Endometrial microvascular endothelial cells (primary cell): Measurements from ENCODE around the gene TSHR. TPM values are rescaled to one million over a fixed set of nuclear protein-coding genes. Genes with fewer than 3 reads are reported as not detected.

Experiments used
- total RNA-seq: library from RNA; depleted of rRNA; stranded (reverse); fragments of >200 nt; gene quantifications from one replicate; pipeline ENCODE4 v1.2.3, GENCODE V29; 2015; ENCODE audit errors: inconsistent ontology term

Gene TSHR
- total RNA-seq, 1 donor from 2014 or later, result not detected

Other genes with a start within 250 kb of the TSHR start
- gene CEP128, start 13.9 kb upstream of the TSHR start, total RNA-seq, result 5.4 TPM